ENCODE data around the gene CSRP1. TPM values are rescaled to one million over a fixed set of nuclear protein-coding genes. Genes with fewer than 3 reads are reported as not detected.

The CSRP1 gene
- total and polyA plus RNA-seq, 9 of the 15 experiments (the other 6 are each of a cell fraction or from before 2014, with no cell fraction given), result 6.8 to 39.4 (median 23.7) TPM

DNA sequence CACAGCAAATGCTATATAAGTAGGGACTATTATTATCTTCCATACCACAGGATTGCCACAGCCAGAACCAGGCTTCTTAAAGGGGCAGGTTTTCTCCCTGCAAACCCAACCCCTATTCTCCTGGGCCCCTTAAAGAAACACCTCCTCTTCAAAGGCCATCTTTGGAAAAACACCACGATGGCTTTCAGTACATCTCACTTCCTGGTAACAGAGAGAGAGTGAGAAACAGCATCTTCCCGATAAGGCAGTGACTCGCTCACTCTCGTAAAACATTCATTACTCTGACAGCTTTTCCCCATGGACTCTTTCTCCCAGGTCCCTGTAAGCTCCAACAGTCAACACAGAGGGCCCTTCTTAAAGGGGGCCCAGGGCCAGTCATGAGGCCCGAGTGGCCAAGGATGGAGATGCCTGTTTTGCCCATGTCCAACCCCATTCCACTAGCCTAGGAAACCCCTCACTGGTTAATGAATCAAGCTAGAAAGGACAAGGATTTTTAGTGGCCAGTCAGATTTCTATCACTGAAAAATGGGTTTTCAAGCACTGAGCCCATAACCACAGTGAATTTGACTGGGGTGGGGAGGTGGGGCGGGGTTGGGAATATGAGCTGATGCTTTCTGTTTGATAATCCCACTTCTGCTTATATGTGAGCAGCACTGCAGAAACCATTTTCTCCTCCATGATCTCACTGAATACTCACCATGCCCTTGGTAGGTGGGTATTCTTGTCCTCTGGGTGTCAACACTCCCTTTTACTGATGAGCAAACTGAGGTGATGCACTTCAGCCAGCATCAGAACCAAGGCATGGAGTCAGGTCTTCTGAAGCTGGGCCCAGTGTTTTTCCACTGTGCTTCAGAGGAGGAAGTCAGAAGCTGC, 28.4 kb upstream of the CSRP1 start:
- in situ Hi-C loops (cut with MboI) (no loop called here), intact Hi-C loops (cut with micrococcal nuclease) (loop anchor here (10.0 kb wide), 1 partner anchor 440 kb away; no protein-coding TSS in a partner anchor)
- BruUV-seq (replicated peaks), result no TSS peak
- Histone ChIP-seq H2AFZ (ENCODE audit: low read depth, low read length) (peak overlapping the region; percentile 46), H3K36me3 (ENCODE audit: control insufficient read depth, insufficient read depth, low read length) (no peaks in the 10 kb centered on the region), H3K27me3 (ENCODE audit: control insufficient read depth in 2 of 2, insufficient read depth in 2 of 2, low read length in 2 of 2) (peaks cover 25 to 50% of the 10 kb centered on the region in 2 experiments), H3K9me3 (replicated peaks; ENCODE audit: control insufficient read depth, insufficient read depth, low read depth, low read length) (no peaks in the 10 kb centered on the region), H3K4me1 (replicated peaks in 1 of 2; ENCODE audit: control insufficient read depth in 2 of 2, insufficient read depth in 2 of 2, low read length in 2 of 2) (peaks cover 24 to 25% of the 10 kb centered on the region in 2 experiments), H3K79me2 (ENCODE audit: control insufficient read depth, insufficient read depth, low read length) (no peaks in the 10 kb centered on the region), H3K9me1 (ENCODE audit: control insufficient read depth, insufficient read depth, low read length) (no peaks in the 10 kb centered on the region), H3K4me3 (no peak overlapping the region), H4K20me1 (replicated peaks; ENCODE audit: control insufficient read depth, insufficient read depth, low read length) (no peaks in the 10 kb centered on the region), H3K9ac (ENCODE audit: insufficient read depth in 1 of 2, low read depth in 2 of 2, low read length in 2 of 2) (no peak overlapping the region; a peak in 1 of 4 replicates), H3K27ac (ENCODE audit: extremely low read depth, low read depth, low read length) (no peak overlapping the region), H3K4me2 (ENCODE audit: insufficient read depth, low read length) (no peak overlapping the region)
- CTCF ChIA-PET (ENCODE audit: low intra/inter-chr PET ratio), result no interaction called here
- 4% methylated on average over 6 of the region's 6 CpGs for whole genome bisulfite sequencing (ENCODE audit: insufficient coverage, low coverage, missing lambda C conversion rate)
- POLR2A ChIA-PET, result interaction anchor here (0.6 to 1.6 kb wide), 7 partner anchors 9 to 347 kb away, joined by 3 to 7 read pairs (median 3); no protein-coding TSS in a partner anchor
- ATAC-seq (no peak), DNase-seq (ENCODE audit: extremely low read depth in 1 of 4, low spot score in 3 of 4) (peak in 2 of 4 experiments; percentile 15 to 38), FAIRE-seq (peak; percentile 56)
- TF ChIP-seq, protein P1, sequence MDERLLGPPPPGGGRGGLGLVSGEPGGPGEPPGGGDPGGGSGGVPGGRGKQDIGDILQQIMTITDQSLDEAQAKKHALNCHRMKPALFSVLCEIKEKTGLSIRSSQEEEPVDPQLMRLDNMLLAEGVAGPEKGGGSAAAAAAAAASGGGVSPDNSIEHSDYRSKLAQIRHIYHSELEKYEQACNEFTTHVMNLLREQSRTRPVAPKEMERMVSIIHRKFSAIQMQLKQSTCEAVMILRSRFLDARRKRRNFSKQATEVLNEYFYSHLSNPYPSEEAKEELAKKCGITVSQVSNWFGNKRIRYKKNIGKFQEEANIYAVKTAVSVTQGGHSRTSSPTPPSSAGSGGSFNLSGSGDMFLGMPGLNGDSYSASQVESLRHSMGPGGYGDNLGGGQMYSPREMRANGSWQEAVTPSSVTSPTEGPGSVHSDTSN (CRISPR knock-in tag; IDR thresholded peaks at IDR 0.05; ENCODE audit: low read depth), result no peak
- TF ChIP-seq, protein P1 (tag; conservative IDR thresholded peaks at IDR 0.05; ENCODE audit: low read depth), result peak; percentile 87
- TF ChIP-seq CTBP1 (IDR thresholded peaks at IDR 0.05; ENCODE audit: borderline replicate concordance) (0 out of 2 replicates have a peak, but pooled peaks have one; percentile 54), TCFL5 (CRISPR knock-in tag; conservative IDR thresholded peaks at IDR 0.05) (no peak), TRIM28 (IDR thresholded peaks at IDR 0.05) (no peak)
- TF ChIP-seq, protein P2, sequence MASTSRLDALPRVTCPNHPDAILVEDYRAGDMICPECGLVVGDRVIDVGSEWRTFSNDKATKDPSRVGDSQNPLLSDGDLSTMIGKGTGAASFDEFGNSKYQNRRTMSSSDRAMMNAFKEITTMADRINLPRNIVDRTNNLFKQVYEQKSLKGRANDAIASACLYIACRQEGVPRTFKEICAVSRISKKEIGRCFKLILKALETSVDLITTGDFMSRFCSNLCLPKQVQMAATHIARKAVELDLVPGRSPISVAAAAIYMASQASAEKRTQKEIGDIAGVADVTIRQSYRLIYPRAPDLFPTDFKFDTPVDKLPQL (IDR thresholded peaks at IDR 0.05; ENCODE audit: extremely low read depth, insufficient read length), result no peak
- TF ChIP-seq, protein P3, sequence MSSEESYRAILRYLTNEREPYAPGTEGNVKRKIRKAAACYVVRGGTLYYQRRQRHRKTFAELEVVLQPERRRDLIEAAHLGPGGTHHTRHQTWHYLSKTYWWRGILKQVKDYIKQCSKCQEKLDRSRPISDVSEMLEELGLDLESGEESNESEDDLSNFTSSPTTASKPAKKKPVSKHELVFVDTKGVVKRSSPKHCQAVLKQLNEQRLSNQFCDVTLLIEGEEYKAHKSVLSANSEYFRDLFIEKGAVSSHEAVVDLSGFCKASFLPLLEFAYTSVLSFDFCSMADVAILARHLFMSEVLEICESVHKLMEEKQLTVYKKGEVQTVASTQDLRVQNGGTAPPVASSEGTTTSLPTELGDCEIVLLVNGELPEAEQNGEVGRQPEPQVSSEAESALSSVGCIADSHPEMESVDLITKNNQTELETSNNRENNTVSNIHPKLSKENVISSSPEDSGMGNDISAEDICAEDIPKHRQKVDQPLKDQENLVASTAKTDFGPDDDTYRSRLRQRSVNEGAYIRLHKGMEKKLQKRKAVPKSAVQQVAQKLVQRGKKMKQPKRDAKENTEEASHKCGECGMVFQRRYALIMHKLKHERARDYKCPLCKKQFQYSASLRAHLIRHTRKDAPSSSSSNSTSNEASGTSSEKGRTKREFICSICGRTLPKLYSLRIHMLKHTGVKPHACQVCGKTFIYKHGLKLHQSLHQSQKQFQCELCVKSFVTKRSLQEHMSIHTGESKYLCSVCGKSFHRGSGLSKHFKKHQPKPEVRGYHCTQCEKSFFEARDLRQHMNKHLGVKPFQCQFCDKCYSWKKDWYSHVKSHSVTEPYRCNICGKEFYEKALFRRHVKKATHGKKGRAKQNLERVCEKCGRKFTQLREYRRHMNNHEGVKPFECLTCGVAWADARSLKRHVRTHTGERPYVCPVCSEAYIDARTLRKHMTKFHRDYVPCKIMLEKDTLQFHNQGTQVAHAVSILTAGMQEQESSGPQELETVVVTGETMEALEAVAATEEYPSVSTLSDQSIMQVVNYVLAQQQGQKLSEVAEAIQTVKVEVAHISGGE (CRISPR knock-in tag; IDR thresholded peaks at IDR 0.05), result no peak; a peak in 1 of 6 replicates
